GM10248 (cell line): ENCODE data around the gene CORO6.
A peak's percentile ranks its signal among the peaks of the same experiment; 100 is the strongest.

ENCODE experiments used
- CTCF ChIA-PET: fragments of 300-600 bp; sonication (Branson Sonifier 250); formaldehyde crosslinking; extraction: SDS; loops from one replicate; lab custom pipeline; 2021; ENCODE audit warnings: antibody characterized with exemption; lab: Yijun Ruan, JAX
- POLR2A ChIA-PET: fragments of 350-650 bp; sonication (Branson Sonifier 250); formaldehyde crosslinking; extraction: SDS; loops from one replicate; lab custom pipeline; 2020; ENCODE audit warnings: antibody characterized with exemption; lab: Yijun Ruan, JAX
- DNase-seq: peaks from one replicate; pipeline ENCODE4 v3.0.0; 2012; ENCODE audit errors: extremely low spot score
- TF ChIP-seq, protein P1 (sequence below): IDR thresholded peaks from 2 replicates; pipeline ENCODE4 v1.5.1; 2012; ENCODE audit warnings: mild to moderate bottlenecking, low read depth; ENCODE audit errors: extremely low read depth, missing control alignments, control extremely low read depth

CORO6 gene

GRCh38 chr17:29595107-29595942 is 27.4 kb downstream of the CORO6 start:
- no peak for DNase-seq
- TF ChIP-seq, protein P1, sequence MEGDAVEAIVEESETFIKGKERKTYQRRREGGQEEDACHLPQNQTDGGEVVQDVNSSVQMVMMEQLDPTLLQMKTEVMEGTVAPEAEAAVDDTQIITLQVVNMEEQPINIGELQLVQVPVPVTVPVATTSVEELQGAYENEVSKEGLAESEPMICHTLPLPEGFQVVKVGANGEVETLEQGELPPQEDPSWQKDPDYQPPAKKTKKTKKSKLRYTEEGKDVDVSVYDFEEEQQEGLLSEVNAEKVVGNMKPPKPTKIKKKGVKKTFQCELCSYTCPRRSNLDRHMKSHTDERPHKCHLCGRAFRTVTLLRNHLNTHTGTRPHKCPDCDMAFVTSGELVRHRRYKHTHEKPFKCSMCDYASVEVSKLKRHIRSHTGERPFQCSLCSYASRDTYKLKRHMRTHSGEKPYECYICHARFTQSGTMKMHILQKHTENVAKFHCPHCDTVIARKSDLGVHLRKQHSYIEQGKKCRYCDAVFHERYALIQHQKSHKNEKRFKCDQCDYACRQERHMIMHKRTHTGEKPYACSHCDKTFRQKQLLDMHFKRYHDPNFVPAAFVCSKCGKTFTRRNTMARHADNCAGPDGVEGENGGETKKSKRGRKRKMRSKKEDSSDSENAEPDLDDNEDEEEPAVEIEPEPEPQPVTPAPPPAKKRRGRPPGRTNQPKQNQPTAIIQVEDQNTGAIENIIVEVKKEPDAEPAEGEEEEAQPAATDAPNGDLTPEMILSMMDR: no peak
- ChIA-PET POLR2A (no interaction called here), CTCF (interaction anchor here (0.9 to 8.4 kb wide), 8 partner anchors 17 to 29 kb away, joined by 3 to 144 read pairs (median 6); partner anchors contain the start of gene ABHD15)

GRCh38 chr17:29594519-29595090 is 28.1 kb downstream of the CORO6 start:
- POLR2A ChIA-PET: no interaction called here
- no peak for DNase-seq

GRCh38 chr17:29593591-29594518 is 28.9 kb downstream of the CORO6 start:
- DNase-seq: no peak
- POLR2A ChIA-PET: no interaction called here
- CTCF ChIA-PET: interaction anchor here (0.9 to 5.0 kb wide), 10 partner anchors 11 to 376 kb away, joined by 3 to 144 read pairs (median 6); partner anchors contain the start of gene ABHD15
- TF ChIP-seq, protein P1: peak; percentile 41

More at GRCh38 chr17:29594519-29595090, 28.1 kb downstream of the CORO6 start:
- TF ChIP-seq, protein P1: no peak
- CTCF ChIA-PET: interaction anchor here (0.9 to 5.0 kb wide), 8 partner anchors 10 to 377 kb away, joined by 3 to 144 read pairs (median 5); partner anchors contain the start of gene ABHD15

GRCh38 chr17:29592850-29593551 is 29.7 kb downstream of the CORO6 start, which contains the start of gene ANKRD13B:
Gene ANKRD13B (plus strand): TSS chr17:29593132. CDS start chr17:29593622, 490 bp downstream.
- TF ChIP-seq, protein P1: no peak
- ChIA-PET CTCF (interaction anchor here (1.0 to 5.0 kb wide), 16 partner anchors 15 to 417 kb away, joined by 3 to 144 read pairs (median 6); partner anchors contain the start of gene CORO6), POLR2A (no interaction called here)
- peak; percentile 52 for DNase-seq

GRCh38 chr17:29591737-29592608 is 30.7 kb downstream of the CORO6 start:
- peak; percentile 88 for DNase-seq
- POLR2A ChIA-PET: no interaction called here
- TF ChIP-seq, protein P1: peak; percentile 99
- CTCF ChIA-PET: interaction anchor here (0.5 to 5.0 kb wide), 31 partner anchors 8 to 626 kb away, joined by 3 to 144 read pairs (median 5); partner anchors contain the start of genes CORO6 and TP53I13
